HCT116 (cell line): ENCODE measurements around the gene TXNDC11. TPM values are rescaled to one million over a fixed set of nuclear protein-coding genes. Genes with fewer than 3 reads are reported as not detected.

Source experiments
- ATAC-seq: fragments of 200-7000 bp; cut with Tn5 transposase; 2 replicates; pipeline ENCODE4 v1.9.1; 2020; ENCODE audit warnings: mild to moderate bottlenecking, moderate library complexity
- BruUV-seq: library from RNA; stranded (reverse); fragments of 400-500 nt; replicated peaks from 2 replicates; lab custom pipeline; 2021; lab: Mats Ljungman, UMichigan
- CTCF ChIA-PET: fragments of 300-600 bp; sonication (Branson Sonifier 250); formaldehyde crosslinking; loops from one replicate; lab custom pipeline; 2021; ENCODE audit warnings: antibody characterized with exemption; lab: Charles Lee
- POLR2A ChIA-PET: fragments of 300-600, 350-600 bp; sonication (Branson Sonifier 250); formaldehyde crosslinking; loops from one replicate; lab custom pipeline; 2021; ENCODE audit warnings: antibody characterized with exemption; lab: Charles Lee
- RAD21 ChIA-PET, 2 experiments: fragments of 300-600 bp; sonication (Branson Sonifier 250); formaldehyde crosslinking; loops; one replicate each; lab custom pipeline; 2023; ENCODE audit warnings: low total read pairs in 2 of 2; ENCODE audit not compliant: uncharacterized antibody in 2 of 2, unreplicated experiment in 2 of 2, low non-redundant PET in 1 of 2; lab: Charles Lee
- DNase-seq: peaks from one replicate; pipeline ENCODE4 v3.0.0-alpha.2; 2010; ENCODE audit warnings: low read depth, low spot score
- H2AFZ ChIP-seq: fragments of 200-600 bp; shearing (Covaris generic), sonication (generic); 2 replicates; pipeline ENCODE4 v1.6.1; 2017; ENCODE audit warnings: low read depth, mixed run types, mixed read lengths, antibody characterized with exemption, low read length; ENCODE audit not compliant: poor library complexity, severe bottlenecking
- H3K27ac ChIP-seq: 2 replicates; pipeline ENCODE4 v1.5.1; 2012; ENCODE audit warnings: low read depth, low read length
- H3K27me3 ChIP-seq: fragments of 200-600 bp; sonication (generic); 2 replicates; pipeline ENCODE4 v1.6.1; 2016; ENCODE audit warnings: mixed run types, low read length, mixed read lengths; ENCODE audit not compliant: insufficient read depth
- H3K36me3 ChIP-seq, 2 experiments: fragments of 200-500 bp in 1 of 2; fragments of 200-600 bp in 1 of 2; sonication (Bioruptor generic) in 1 of 2; sonication (generic) in 1 of 2; 2 replicates each; pipeline versions ENCODE4 v1.5.1 to v1.6.1; 2014 to 2016; ENCODE audit warnings: low read length in 2 of 2, inconsistent platforms in 1 of 2, mixed read lengths in 1 of 2, mixed run types in 1 of 2; ENCODE audit not compliant: insufficient read depth in 2 of 2, control insufficient read depth in 1 of 2
- H3K4me1 ChIP-seq, 2 experiments: fragments of 200-600 bp in 1 of 2; sonication (generic) in 1 of 2; 2 replicates each; pipeline versions ENCODE4 v1.5.1 to v1.6.1; 2012 to 2017; ENCODE audit warnings: low read length in 2 of 2, inconsistent platforms in 1 of 2, mild to moderate bottlenecking in 1 of 2, mixed read lengths in 1 of 2, mixed run types in 1 of 2, moderate library complexity in 1 of 2; ENCODE audit not compliant: insufficient read depth in 2 of 2, control insufficient read depth in 1 of 2
- H3K4me2 ChIP-seq: fragments of 200-600 bp; sonication (generic); 2 replicates; pipeline ENCODE4 v1.6.1; 2017; ENCODE audit warnings: mixed run types, low read length, mixed read lengths
- H3K4me3 ChIP-seq, 2 experiments: fragments of 200-600 bp in 1 of 2; sonication (generic) in 1 of 2; replicated peaks in 1 of 2; 2 replicates each; pipeline ENCODE4 v1.5.1; 2011 to 2016; ENCODE audit warnings: low read length in 2 of 2, control low read depth in 1 of 2, low read depth in 1 of 2, mild to moderate bottlenecking in 1 of 2, mixed read lengths in 1 of 2, mixed run types in 1 of 2
- H3K79me2 ChIP-seq: fragments of 200-600 bp; sonication (generic); 2 replicates; pipeline ENCODE4 v1.6.1; 2017; ENCODE audit warnings: mild to moderate bottlenecking, mixed run types, low read length, moderate library complexity, mixed read lengths; ENCODE audit not compliant: insufficient read depth
- H3K9ac ChIP-seq: fragments of 200-600 bp; sonication (generic); 2 replicates; pipeline ENCODE4 v1.6.1; 2016; ENCODE audit warnings: low read length, mixed read lengths
- H3K9me2 ChIP-seq: fragments of 200-600 bp; sonication (generic), shearing (Covaris generic); 2 replicates; pipeline ENCODE4 v1.6.1; 2017; ENCODE audit warnings: mixed run types, mild to moderate bottlenecking, moderate library complexity; ENCODE audit not compliant: insufficient read depth
- H3K9me3 ChIP-seq, 2 experiments: fragments of 200-500 bp in 1 of 2; fragments of 200-600 bp in 1 of 2; sonication (Bioruptor generic) in 1 of 2; sonication (generic) in 1 of 2; 2 replicates each; pipeline ENCODE4 v1.6.1; 2014 to 2017; ENCODE audit warnings: low read length in 2 of 2, mixed read lengths in 2 of 2, inconsistent platforms in 1 of 2, low read depth in 1 of 2, mild to moderate bottlenecking in 1 of 2, mixed run types in 1 of 2, moderate library complexity in 1 of 2; ENCODE audit not compliant: control insufficient read depth in 1 of 2, insufficient read depth in 1 of 2
- H4K20me1 ChIP-seq: fragments of 200-600 bp; sonication (generic), shearing (Covaris generic); 2 replicates; pipeline ENCODE4 v1.6.1; 2017; ENCODE audit warnings: mixed run types, mild to moderate bottlenecking, moderate library complexity; ENCODE audit not compliant: insufficient read depth
- CBX3 ChIP-seq: IDR thresholded peaks from 2 replicates; pipeline ENCODE4 v1.6.1; 2012; ENCODE audit warnings: low read depth
- CEBPB ChIP-seq: IDR thresholded peaks from 2 replicates; pipeline ENCODE4 v1.6.1; 2012; ENCODE audit warnings: low read depth
- EZH2 ChIP-seq: fragments of 200-600 bp; sonication (generic); IDR thresholded peaks from 2 replicates; pipeline ENCODE4 v1.6.1; 2017; ENCODE audit warnings: antibody characterized with exemption, mixed run types
- FOSL1 ChIP-seq: IDR thresholded peaks from 2 replicates; pipeline ENCODE4 v1.6.1; 2012; ENCODE audit warnings: low read depth
- JUND ChIP-seq: IDR thresholded peaks from 2 replicates; pipeline ENCODE4 v1.6.1; 2012
- POLR2A ChIP-seq: IDR thresholded peaks from 2 replicates; pipeline ENCODE4 v1.7.0; 2011; ENCODE audit warnings: borderline replicate concordance; ENCODE audit not compliant: insufficient read depth, insufficient read length; ENCODE audit errors: extremely low read depth
- POLR2AphosphoS5 ChIP-seq: IDR thresholded peaks from 2 replicates; pipeline ENCODE4 v1.6.1; 2011; ENCODE audit warnings: mild to moderate bottlenecking, low read depth, low read length, moderate library complexity
- SP1 ChIP-seq: IDR thresholded peaks from 2 replicates; pipeline ENCODE4 v1.6.1; 2012; ENCODE audit warnings: low read depth
- SRF ChIP-seq: IDR thresholded peaks from 2 replicates; pipeline ENCODE4 v1.6.1; 2012; ENCODE audit warnings: low read depth
- YY1 ChIP-seq: IDR thresholded peaks from 2 replicates; pipeline ENCODE4 v1.6.1; 2011; ENCODE audit warnings: low read length, low read depth, moderate library complexity, mild to moderate bottlenecking; ENCODE audit not compliant: insufficient replicate concordance; ENCODE audit errors: extremely low read depth
- ZFX ChIP-seq: fragments of 450-650 bp; IDR thresholded peaks from 2 replicates; pipeline ENCODE4 v1.6.1; 2017
- intact Hi-C: fragments of 100-400 bp; cut with micrococcal nuclease; formaldehyde crosslinking; loops from 2 replicates; pipeline ENCODE4 v1.10.0; 2022
- total RNA-seq: library from RNA; stranded (reverse); gene quantifications from one replicate; pipeline ENCODE4 v1.2.1, GENCODE V29; 2021; ENCODE audit not compliant: unreplicated experiment
- TF ChIP-seq, protein P1 (sequence below): IDR thresholded peaks from 2 replicates; pipeline ENCODE4 v1.6.1; 2012
- TF ChIP-seq, protein P2 (sequence below): IDR thresholded peaks from 2 replicates; pipeline ENCODE4 v1.6.1; 2012; ENCODE audit warnings: low read depth

Gene TXNDC11
- total RNA-seq, 1 experiment from 2014 or later, result 26.8 TPM

DNA sequence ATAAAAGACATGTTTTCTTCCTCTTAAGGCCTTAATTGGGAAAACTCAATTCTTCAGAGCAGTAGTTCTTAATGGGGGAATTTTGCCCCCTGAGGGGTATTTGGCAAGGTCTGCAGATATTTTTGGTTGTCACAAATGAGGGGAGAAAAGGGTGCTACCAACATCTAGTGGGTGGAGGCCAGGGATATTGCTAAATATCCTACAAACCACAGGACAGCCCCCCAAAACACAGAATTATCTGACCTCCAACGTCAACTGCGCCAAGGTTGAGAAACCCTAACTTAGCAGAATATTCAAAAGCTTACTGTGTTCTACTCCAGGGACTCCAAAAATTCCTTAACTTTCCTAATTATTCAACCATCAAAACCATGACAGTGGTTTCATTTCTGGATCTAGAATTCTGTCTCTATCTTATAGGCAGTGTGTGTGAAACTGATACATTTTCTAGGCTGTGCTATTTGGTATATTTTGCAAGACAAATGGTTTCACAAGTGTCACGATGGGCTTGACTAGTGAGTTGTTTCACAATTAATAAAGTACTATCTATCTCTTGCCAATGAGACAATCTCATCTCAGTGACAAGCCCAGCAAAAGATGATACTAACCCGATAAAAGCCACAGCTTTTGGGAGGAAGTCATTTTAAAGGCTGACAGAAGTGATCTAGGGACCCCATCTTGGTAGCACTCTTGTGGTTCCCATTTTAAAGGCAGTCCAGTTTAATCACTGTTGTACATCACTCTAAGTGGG is 14.7 kb downstream of the TXNDC11 start:
- H3K4me2 ChIP-seq, result no peak overlapping the region
- DNase-seq (no peak), ATAC-seq (no peak)
- no peaks in the 10 kb centered on the region for H3K9me3 ChIP-seq
- H2AFZ ChIP-seq, result no peak overlapping the region
- intact Hi-C loops, result no loop called here
- no peak for TF ChIP-seq CEBPB
- no peak for TF ChIP-seq CBX3
- no peak for TF ChIP-seq SP1
- no peak for TF ChIP-seq SRF
- no peak for TF ChIP-seq POLR2A
- TF ChIP-seq, protein P1, sequence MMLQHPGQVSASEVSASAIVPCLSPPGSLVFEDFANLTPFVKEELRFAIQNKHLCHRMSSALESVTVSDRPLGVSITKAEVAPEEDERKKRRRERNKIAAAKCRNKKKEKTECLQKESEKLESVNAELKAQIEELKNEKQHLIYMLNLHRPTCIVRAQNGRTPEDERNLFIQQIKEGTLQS, result no peak
- no peak for TF ChIP-seq ZFX
- no peak for TF ChIP-seq FOSL1
- TF ChIP-seq, protein P2, sequence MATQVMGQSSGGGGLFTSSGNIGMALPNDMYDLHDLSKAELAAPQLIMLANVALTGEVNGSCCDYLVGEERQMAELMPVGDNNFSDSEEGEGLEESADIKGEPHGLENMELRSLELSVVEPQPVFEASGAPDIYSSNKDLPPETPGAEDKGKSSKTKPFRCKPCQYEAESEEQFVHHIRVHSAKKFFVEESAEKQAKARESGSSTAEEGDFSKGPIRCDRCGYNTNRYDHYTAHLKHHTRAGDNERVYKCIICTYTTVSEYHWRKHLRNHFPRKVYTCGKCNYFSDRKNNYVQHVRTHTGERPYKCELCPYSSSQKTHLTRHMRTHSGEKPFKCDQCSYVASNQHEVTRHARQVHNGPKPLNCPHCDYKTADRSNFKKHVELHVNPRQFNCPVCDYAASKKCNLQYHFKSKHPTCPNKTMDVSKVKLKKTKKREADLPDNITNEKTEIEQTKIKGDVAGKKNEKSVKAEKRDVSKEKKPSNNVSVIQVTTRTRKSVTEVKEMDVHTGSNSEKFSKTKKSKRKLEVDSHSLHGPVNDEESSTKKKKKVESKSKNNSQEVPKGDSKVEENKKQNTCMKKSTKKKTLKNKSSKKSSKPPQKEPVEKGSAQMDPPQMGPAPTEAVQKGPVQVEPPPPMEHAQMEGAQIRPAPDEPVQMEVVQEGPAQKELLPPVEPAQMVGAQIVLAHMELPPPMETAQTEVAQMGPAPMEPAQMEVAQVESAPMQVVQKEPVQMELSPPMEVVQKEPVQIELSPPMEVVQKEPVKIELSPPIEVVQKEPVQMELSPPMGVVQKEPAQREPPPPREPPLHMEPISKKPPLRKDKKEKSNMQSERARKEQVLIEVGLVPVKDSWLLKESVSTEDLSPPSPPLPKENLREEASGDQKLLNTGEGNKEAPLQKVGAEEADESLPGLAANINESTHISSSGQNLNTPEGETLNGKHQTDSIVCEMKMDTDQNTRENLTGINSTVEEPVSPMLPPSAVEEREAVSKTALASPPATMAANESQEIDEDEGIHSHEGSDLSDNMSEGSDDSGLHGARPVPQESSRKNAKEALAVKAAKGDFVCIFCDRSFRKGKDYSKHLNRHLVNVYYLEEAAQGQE, result no peak
- TF ChIP-seq JUND, result no peak
- no peak for TF ChIP-seq EZH2
- TF ChIP-seq POLR2AphosphoS5, result no peak
- no peak for TF ChIP-seq YY1
- H3K9me2 ChIP-seq, result no peaks in the 10 kb centered on the region
- no peaks in the 10 kb centered on the region for H3K4me1 ChIP-seq
- H3K36me3 ChIP-seq, result peaks cover 35 to 40% of the 10 kb centered on the region in 2 experiments; a peak in 3 of 4 replicates
- no peaks in the 10 kb centered on the region for H3K27me3 ChIP-seq
- H3K79me2 ChIP-seq, result peaks cover 32% of the 10 kb centered on the region
- H3K4me3 ChIP-seq, result no peak overlapping the region
- ChIA-PET RAD21 (no interaction called here), POLR2A (no interaction called here), CTCF (no interaction called here)
- BruUV-seq, result no TSS peak
- H3K9ac ChIP-seq, result no peak overlapping the region
- no peak overlapping the region for H3K27ac ChIP-seq
- H4K20me1 ChIP-seq, result no peaks in the 10 kb centered on the region
